Activated T-cell treated with anti-CD3 and anti-CD28 coated beads, Interleukin-2, amount 50 U/mL, for 72 hours (primary cell): Measurements from ENCODE around the gene POLD3. TPM values are rescaled to one million over a fixed set of nuclear protein-coding genes. Genes with fewer than 3 reads are reported as not detected.
A peak's percentile ranks its signal among the peaks of the same experiment; 100 is the strongest.

Experiments
- ATAC-seq, 2 donors: fragments of 150-1000 bp; cut with Tn5 transposase; replicated peaks in 1 of 2; 2 replicates each; pipeline ENCODE4 v1.10.0; 2021; ENCODE audit warnings: moderate library complexity in 2 of 2, mild to moderate bottlenecking in 1 of 2
- DNase-seq, 2 donors: peaks; one replicate each; pipeline ENCODE4 v3.0.0; 2021 to 2022; ENCODE audit warnings: mixed read lengths in 1 of 2
- H3K27ac Mint-ChIP-seq: one replicate; pipeline ENCODE4 v1.8.0; 2022; ENCODE audit warnings: mild to moderate bottlenecking, moderate library complexity, mixed read lengths
- H3K27me3 Mint-ChIP-seq: one replicate; pipeline ENCODE4 v1.8.0; 2022; ENCODE audit warnings: low read depth, mixed read lengths
- H3K36me3 Mint-ChIP-seq, 2 donors: one replicate each; pipeline ENCODE4 v1.8.0; 2022; ENCODE audit warnings: mixed read lengths in 2 of 2, mild to moderate bottlenecking in 1 of 2; ENCODE audit not compliant: insufficient read depth in 2 of 2
- H3K4me1 Mint-ChIP-seq: one replicate; pipeline ENCODE4 v1.8.0; 2022; ENCODE audit warnings: low read depth, mixed read lengths
- H3K4me3 Mint-ChIP-seq, 2 donors: one replicate each; pipeline ENCODE4 v1.8.0; 2022; ENCODE audit warnings: mild to moderate bottlenecking in 2 of 2, mixed read lengths in 2 of 2, moderate library complexity in 2 of 2
- H3K9me3 Mint-ChIP-seq, 2 donors: one replicate each; pipeline ENCODE4 v1.8.0; 2022; ENCODE audit warnings: mixed read lengths in 2 of 2
- total RNA-seq, 2 donors: library from RNA; stranded (reverse); gene quantifications; one replicate each; pipeline ENCODE4 v1.2.3, GENCODE V29; 2022

POLD3 gene
- total RNA-seq, 2 donors from 2014 or later: 57.7 to 63.9 TPM

- H3K36me3 Mint-ChIP-seq: peaks cover 2 to 12% of the 10 kb centered on the region in 2 donors
- no peak for DNase-seq
- H3K4me3 Mint-ChIP-seq: no peak overlapping the region
- no peaks in the 10 kb centered on the region for H3K4me1 Mint-ChIP-seq
- no peak overlapping the region for H3K27ac Mint-ChIP-seq
- no peaks in the 10 kb centered on the region for H3K9me3 Mint-ChIP-seq
- no peaks in the 10 kb centered on the region for H3K27me3 Mint-ChIP-seq
- no peak for ATAC-seq
These were observed 10.5 kb downstream of the POLD3 start for GRCh38 chr11:74602637-74603556.

GRCh38 chr11:74603845-74604244 is 11.5 kb downstream of the POLD3 start:
- DNase-seq: no peak
- no peaks in the 10 kb centered on the region for H3K27me3 Mint-ChIP-seq
- peaks cover 2 to 15% of the 10 kb centered on the region in 2 donors for H3K36me3 Mint-ChIP-seq
- H3K4me1 Mint-ChIP-seq: no peaks in the 10 kb centered on the region
- no peak overlapping the region for H3K4me3 Mint-ChIP-seq
- H3K27ac Mint-ChIP-seq: no peak overlapping the region
- no peaks in the 10 kb centered on the region for H3K9me3 Mint-ChIP-seq
- no peak for ATAC-seq

GRCh38 chr11:74604311-74604710 is 11.9 kb downstream of the POLD3 start:
- H3K27ac Mint-ChIP-seq: no peak overlapping the region
- no peaks in the 10 kb centered on the region for H3K27me3 Mint-ChIP-seq
- no peak overlapping the region for H3K4me3 Mint-ChIP-seq
- no peaks in the 10 kb centered on the region for H3K9me3 Mint-ChIP-seq
- DNase-seq: no peak
- ATAC-seq: no peak
- peaks cover 2 to 16% of the 10 kb centered on the region in 2 donors for H3K36me3 Mint-ChIP-seq
- H3K4me1 Mint-ChIP-seq: no peaks in the 10 kb centered on the region

GRCh38 chr11:74605403-74605802 is 13.0 kb downstream of the POLD3 start:
- Mint-ChIP-seq H3K4me3 (no peak overlapping the region), H3K4me1 (no peaks in the 10 kb centered on the region), H3K9me3 (no peaks in the 10 kb centered on the region), H3K36me3 (peaks cover 0 to 19% of the 10 kb centered on the region in 2 donors), H3K27ac (peak overlapping the region; percentile 68), H3K27me3 (no peaks in the 10 kb centered on the region)
- DNase-seq (no peak), ATAC-seq (no peak)

- H3K36me3 Mint-ChIP-seq: peaks cover 1 to 33% of the 10 kb centered on the region in 2 donors
- no peak for DNase-seq
- peak overlapping the region; percentile 58 for H3K27ac Mint-ChIP-seq
- H3K4me1 Mint-ChIP-seq: no peaks in the 10 kb centered on the region
- no peak overlapping the region for H3K4me3 Mint-ChIP-seq
- H3K9me3 Mint-ChIP-seq: no peaks in the 10 kb centered on the region
- ATAC-seq: no peak
- H3K27me3 Mint-ChIP-seq: no peaks in the 10 kb centered on the region
These were observed 16.0 kb downstream of the POLD3 start for GRCh38 chr11:74608431-74608830.

- no peak for DNase-seq
- Mint-ChIP-seq H3K4me1 (no peaks in the 10 kb centered on the region), H3K36me3 (peaks cover 1 to 29% of the 10 kb centered on the region in 2 donors), H3K27ac (no peak overlapping the region), H3K27me3 (no peaks in the 10 kb centered on the region), H3K9me3 (no peaks in the 10 kb centered on the region), H3K4me3 (no peak overlapping the region)
- ATAC-seq: no peak
These were observed 19.0 kb downstream of the POLD3 start for GRCh38 chr11:74611369-74611861.

- Mint-ChIP-seq H3K27ac (no peak overlapping the region), H3K4me1 (no peaks in the 10 kb centered on the region), H3K9me3 (no peaks in the 10 kb centered on the region), H3K27me3 (no peaks in the 10 kb centered on the region), H3K4me3 (no peak overlapping the region), H3K36me3 (peaks cover 1 to 33% of the 10 kb centered on the region in 2 donors)
- no peak for DNase-seq
- ATAC-seq: no peak
These were observed 20.5 kb downstream of the POLD3 start for GRCh38 chr11:74612877-74613276.

- Mint-ChIP-seq H3K36me3 (peaks cover 3 to 30% of the 10 kb centered on the region in 2 donors), H3K27ac (no peak overlapping the region), H3K4me3 (no peak overlapping the region), H3K4me1 (no peaks in the 10 kb centered on the region), H3K27me3 (no peaks in the 10 kb centered on the region), H3K9me3 (no peaks in the 10 kb centered on the region)
- DNase-seq (no peak), ATAC-seq (no peak)
These were observed 22.9 kb downstream of the POLD3 start for GRCh38 chr11:74615311-74615710.

GRCh38 chr11:74615988-74616387 is 23.6 kb downstream of the POLD3 start:
- ATAC-seq (no peak), DNase-seq (no peak)
- H3K36me3 Mint-ChIP-seq: peaks cover 3 to 29% of the 10 kb centered on the region in 2 donors
- no peaks in the 10 kb centered on the region for H3K27me3 Mint-ChIP-seq
- no peak overlapping the region for H3K27ac Mint-ChIP-seq
- no peaks in the 10 kb centered on the region for H3K9me3 Mint-ChIP-seq
- no peaks in the 10 kb centered on the region for H3K4me1 Mint-ChIP-seq
- no peak overlapping the region for H3K4me3 Mint-ChIP-seq

GRCh38 chr11:74620531-74620930 is 28.1 kb downstream of the POLD3 start:
- Mint-ChIP-seq H3K4me3 (no peak overlapping the region), H3K4me1 (no peaks in the 10 kb centered on the region), H3K9me3 (no peaks in the 10 kb centered on the region), H3K27me3 (no peaks in the 10 kb centered on the region), H3K36me3 (peaks cover 5 to 38% of the 10 kb centered on the region in 2 donors), H3K27ac (no peak overlapping the region)
- DNase-seq (no peak), ATAC-seq (no peak)

- Mint-ChIP-seq H3K4me3 (no peak overlapping the region), H3K27ac (no peak overlapping the region), H3K9me3 (no peaks in the 10 kb centered on the region), H3K36me3 (peaks cover 5 to 44% of the 10 kb centered on the region in 2 donors), H3K4me1 (no peaks in the 10 kb centered on the region), H3K27me3 (no peaks in the 10 kb centered on the region)
- DNase-seq (no peak), ATAC-seq (no peak)
These were observed 33.7 kb downstream of the POLD3 start for GRCh38 chr11:74626130-74626529.

- Mint-ChIP-seq H3K4me1 (no peaks in the 10 kb centered on the region), H3K9me3 (no peaks in the 10 kb centered on the region), H3K4me3 (no peak overlapping the region), H3K36me3 (peaks cover 5 to 41% of the 10 kb centered on the region in 2 donors), H3K27ac (no peak overlapping the region), H3K27me3 (no peaks in the 10 kb centered on the region)
- no peak for DNase-seq
- no peak for ATAC-seq
These were observed 34.2 kb downstream of the POLD3 start for GRCh38 chr11:74626604-74627003.

GRCh38 chr11:74627381-74627780 is 35.0 kb downstream of the POLD3 start:
- H3K4me1 Mint-ChIP-seq: no peaks in the 10 kb centered on the region
- peak; percentile 5 to 6 for DNase-seq
- no peak overlapping the region for H3K4me3 Mint-ChIP-seq
- H3K9me3 Mint-ChIP-seq: no peaks in the 10 kb centered on the region
- H3K36me3 Mint-ChIP-seq: peaks cover 5 to 43% of the 10 kb centered on the region in 2 donors
- H3K27me3 Mint-ChIP-seq: no peaks in the 10 kb centered on the region
- ATAC-seq: peak; percentile 64 to 66
- H3K27ac Mint-ChIP-seq: no peak overlapping the region
